NOMO-1 treated with DMSO at 0.1 percent for 48 hours (cell line): ENCODE results near the gene XRCC6.
A peak's percentile ranks its signal among the peaks of the same experiment; 100 is the strongest.
"Not testable (repeated sequence)": the region's sequence is repeated elsewhere in the genome, so short reads cannot be mapped to it uniquely, and the experiment has no call there.

Experiments
- DNase-seq: peaks from one replicate; lab custom pipeline; 2025; ENCODE audit not compliant: unreplicated experiment; lab: John Stamatoyannopoulos, UW

Gene XRCC6

DNA sequence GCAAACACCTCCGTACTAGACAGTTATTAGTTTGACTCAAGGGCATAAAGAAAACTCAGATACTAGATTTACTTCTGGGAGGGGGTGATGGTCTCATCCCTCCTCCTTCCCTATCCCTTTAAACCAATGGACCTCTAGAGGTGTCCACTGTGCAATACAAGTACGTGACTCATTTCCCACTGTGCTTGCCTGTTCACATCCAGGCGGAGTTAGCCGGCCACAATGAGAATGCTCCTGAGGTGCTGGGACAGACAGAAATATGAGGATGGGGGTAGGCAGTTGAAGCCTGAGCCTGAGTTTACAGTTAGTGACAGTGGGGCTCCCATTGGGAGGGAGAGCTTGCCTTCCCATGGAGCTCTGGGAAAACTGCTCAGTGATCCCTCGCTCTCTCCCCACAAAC, 23.0 kb upstream of the XRCC6 start:
- DNase-seq = no peak

DNA sequence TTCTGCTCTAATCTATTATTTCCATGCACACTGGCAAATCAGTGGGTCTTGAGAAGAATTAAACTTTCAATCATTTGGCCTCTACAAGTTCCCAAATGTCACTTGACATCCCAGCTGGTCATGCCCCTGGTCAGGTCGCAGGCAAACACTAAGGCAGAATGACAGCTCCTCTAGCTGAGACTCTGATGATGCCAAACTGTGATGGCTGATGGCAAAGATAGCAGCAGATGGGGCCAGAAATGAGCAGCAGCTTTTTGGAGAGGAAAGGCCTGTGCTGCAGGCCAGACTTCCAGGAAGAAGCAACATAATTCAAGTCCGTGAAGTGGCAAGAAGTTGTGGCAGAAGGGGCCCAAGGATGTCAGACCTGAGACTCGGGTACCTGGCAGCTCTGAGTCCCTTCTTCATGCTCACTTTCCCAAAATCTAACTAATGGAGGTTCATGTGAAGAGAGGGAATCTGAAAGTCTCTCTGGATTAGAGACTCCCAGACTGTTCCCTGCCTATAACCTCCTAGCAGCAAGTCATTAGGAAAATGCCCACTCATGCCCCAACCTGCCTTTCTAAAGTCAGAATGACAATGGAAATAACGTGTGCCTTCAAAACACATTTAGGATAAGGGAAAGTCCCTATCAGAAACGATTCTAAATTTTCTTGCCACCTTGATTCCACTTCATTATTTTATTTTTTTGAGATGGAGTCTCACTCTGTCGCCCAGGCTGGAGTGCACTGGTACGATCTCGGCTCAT, 22.0 kb upstream of the XRCC6 start:
- DNase-seq = no peak

DNA sequence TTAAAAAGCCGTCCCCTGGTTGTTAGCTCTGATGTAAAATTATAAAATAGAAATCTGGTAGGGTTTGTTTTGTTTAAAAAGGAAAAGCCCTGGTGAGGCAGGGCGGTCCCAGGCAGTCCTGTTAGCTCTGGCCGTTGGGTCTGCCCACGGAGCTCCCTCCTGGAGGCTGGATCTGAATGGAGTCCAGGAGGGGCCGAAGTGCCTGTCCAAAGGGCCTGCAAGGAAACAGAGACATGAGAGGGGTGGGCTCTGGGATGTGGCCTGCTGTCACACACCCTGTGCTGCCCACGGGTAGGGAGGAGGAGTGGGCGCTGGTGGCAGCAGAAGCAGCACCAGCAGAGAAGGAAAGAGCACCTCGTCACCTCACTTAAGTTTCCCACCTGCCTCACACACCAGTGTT, 20.1 kb upstream of the XRCC6 start:
- no peak for DNase-seq

DNA sequence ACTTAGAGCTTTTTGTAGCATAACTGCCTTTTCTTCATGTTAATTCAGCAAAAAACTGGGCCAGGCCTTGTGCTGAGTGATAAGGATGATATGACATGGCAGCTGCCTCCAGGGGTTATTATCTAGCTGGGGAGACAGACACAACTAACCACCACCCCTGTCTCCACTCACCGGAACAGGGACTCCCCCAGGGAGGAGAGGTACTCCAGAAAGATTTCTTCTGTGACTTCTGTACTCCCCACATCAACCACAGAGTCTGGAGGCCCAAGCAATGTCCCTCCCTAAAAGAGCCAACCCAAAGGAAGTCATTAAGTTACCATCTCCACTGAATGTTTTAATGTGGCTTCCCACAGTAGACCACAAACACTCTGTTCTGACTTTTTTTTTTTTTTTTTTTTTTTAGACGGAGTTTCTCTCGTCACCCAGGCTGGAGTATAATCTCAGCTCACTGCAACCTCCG, 17.2 kb upstream of the XRCC6 start:
- peak; percentile 60 for DNase-seq

DNA sequence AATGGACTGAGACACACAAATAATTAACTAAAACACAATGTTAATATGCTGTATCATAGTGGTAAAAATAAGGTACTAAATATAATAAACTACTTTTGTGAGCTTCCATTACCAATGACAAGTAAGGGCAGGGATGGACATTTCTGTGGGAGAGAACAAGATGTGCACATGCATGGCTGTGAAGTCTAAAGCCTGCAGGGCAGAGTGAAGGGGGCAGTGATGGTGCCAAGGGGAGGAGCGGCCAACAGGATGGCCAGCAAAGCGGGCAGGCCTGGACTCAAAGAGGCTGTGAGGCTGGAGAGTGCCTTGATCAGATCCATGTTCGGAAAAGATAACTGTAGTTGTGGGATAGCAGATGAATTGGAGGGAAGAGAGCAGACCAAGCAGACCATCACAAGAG, 12.7 kb upstream of the XRCC6 start:
- DNase-seq = no peak

DNA sequence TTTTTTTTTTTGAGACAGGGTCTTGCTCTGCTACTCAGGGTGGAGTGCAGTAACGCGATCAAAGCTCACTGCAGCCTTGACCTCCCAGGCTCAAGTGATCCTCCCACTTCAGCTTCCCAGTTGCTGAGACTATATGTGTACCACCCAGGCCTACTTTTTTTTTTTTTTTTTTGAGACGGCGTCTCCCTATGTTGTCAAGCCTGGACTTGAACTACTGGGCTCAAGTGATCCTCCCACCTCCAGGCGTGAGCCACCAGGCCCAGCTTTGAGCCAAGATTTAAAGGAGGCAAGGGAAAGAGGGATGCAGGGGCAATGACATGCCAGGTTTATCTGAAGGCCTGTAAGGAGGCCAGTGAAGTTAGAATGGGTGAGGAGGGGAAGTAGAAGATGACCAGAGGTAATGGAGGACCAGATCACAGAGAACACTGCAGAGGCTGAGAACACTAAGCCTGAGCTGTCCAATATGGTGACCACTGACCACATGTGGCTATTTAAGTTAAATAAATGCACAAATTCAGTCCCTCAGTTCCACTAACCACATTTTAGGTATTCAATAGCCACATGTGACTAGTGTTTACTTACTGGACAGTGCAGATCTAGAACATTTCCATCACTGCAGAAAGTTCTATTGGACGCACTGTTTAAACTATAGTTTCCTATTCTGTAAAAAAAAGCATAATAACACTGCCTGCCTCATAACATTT, 8.3 kb upstream of the XRCC6 start:
- DNase-seq = no peak

DNA sequence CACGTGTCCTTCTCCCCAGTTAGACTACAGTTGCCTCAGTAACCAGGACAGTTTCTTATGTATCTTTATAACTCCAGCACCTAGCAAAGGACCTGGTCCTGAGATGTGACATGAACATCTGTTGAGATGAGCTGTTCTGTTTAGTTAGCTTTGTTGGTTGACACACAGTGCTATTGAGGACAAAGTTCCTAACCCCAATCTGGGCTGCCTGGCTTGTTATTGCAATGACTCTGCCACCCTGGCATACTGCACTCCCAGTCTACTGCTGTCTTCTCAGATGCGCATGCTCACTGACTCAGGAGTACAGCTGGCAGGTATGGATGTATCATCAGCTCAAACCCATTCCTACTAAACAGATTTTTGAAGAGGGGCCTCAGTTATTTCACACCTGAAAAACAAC, 7.6 kb upstream of the XRCC6 start:
- DNase-seq = no peak

DNA sequence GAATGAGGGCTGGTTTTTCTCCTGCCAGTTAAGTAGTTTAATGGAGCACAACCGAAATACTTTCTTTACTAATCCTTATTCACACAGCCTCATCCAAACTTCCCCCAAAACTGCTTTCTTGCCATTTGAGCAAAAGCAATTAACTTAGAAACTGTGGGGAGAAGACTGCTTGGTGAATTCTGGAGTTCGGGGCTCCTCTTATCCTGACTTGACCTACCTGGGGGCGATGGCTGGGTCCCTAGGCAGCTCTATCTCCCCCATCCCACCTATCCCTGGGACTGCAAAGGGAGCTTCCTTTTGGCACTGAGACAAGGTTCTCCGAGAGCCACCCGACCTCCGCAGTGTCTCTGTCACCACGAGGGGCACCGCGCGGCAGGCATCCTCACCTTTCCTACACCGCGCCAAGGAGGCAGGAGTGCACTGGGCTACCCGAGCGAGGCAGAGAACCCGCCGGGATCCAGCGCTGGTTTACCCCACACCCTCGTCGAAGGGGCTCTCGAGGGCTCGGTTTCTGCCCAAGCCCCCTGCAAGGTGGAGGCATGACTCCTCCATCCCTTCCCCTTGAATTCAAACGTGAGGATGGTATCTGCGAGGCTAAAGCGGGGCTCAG, 1.0 kb upstream of the XRCC6 start:
- peak; percentile 44 for DNase-seq

DNA sequence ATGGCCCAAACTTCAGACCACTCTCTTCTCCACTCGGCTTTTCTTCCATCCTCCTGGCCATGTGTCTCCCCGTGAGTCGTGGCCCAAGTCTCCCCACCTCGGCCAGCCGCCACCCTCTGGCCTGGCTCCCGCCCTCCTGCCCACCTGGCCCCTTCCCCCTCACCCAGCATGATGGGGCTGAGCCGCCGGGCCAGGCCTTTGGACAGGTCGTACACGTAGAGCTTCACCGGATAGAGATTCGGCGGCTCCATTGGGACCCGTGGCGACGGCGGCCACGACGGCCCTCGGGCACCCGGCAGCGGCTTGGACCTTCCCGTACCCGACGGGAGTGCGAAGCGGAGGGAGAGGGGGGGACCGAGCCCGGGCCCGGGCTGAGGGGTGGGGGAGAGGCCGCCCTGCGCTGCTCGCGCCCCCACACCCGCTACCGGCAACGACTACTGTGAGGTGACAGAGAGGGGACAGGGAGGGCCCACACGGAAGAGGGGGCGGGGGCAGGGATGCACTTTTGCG, 451 bp upstream of the XRCC6 start, which contains the start of gene DESI1:
Gene DESI1, minus strand, starts transcription at position 455 of the 510 bp plus-strand sequence. Its CDS starts 204 bp downstream, at position 251.
- DNase-seq = peak; percentile 23

DNA sequence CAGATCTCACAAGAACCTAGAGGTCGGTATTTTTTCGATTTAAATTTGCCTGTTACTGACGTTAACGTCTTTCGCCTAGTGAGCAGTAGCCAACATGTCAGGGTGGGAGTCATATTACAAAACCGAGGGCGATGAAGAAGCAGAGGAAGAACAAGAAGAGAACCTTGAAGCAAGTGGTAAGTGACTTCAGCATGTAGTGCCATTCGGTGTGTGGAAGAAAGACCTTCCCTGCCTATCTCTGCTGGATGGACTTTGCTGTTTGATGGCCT, 750 bp downstream of the XRCC6 start:
- DNase-seq = no peak

DNA sequence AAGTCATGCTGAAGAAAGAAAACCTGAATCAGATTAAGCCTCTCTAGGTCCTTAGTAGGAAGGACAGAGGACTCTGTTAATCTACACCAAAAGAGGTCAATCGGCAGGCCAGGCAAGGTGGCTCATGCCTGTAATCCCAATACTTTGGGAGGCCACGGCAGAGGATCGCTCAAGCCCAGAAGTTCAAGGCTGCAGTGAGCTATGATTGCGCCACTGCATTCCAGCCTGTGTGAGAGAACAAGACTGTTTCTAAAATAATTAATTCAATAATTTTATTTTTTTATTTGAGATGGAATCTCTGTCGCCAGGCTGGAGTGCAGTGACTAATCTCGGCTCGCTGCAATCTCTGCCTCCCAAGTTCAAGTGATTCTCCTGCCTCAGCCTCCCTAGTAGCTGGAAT, 4.5 kb downstream of the XRCC6 start:
- no peak for DNase-seq

DNA sequence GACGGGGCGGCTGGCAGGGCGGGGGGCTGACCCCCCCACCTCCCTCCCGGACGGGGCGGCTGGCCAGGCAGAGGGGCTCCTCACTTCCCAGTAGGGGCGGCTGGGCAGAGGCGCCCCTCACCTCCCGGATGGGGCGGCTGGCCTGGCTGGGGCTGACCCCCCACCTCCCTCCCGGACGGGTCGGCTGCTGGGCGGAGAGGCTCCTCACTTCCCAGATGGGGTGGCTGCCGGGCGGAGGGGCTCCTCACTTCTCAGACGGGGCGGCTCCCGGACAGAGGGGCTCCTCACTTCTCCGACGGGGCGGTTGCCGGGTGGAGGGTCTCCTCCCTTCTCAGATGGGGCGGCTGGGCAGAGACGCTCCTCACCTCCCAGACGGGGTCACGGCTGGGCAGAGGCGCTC, 10.0 kb downstream of the XRCC6 start:
- not testable (repeated sequence) for DNase-seq

DNA sequence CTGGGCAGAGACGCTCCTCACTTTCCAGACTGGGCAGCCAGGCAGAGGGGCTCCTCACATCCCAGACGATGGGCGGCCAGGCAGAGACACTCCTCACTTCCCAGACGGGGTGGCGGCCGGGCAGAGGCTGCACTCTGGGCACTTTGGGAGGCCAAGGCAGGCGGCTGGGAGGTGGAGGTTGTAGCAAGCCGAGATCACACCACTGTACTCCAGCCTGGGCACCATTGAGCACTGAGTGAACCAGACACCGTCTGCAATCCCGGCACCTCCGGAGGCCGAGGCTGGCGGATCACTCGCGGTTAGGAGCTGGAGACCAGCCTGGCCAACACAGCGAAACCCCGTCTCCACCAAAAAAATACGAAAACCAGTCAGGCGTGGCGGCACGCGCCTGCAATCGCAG, 10.5 kb downstream of the XRCC6 start:
- not testable (repeated sequence) for DNase-seq

DNA sequence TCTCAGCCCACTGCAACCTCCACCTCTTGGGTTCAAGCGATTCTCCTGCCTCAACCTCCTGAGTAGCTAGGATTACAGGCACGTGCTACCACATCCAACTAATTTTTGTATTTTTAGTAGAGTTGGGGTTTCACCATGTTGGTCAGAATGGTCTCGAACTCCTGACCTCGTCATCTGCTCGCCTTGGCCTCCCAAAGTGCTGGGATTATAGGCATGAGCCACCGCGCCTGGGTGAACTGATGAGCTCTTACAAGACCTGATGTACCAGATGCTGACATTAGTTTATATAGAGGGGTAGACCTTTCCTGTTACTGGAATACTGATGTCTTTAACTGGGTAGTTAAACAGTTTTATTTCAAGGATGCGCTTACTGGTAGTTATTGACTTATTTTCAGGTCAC, 13.5 kb downstream of the XRCC6 start:
- DNase-seq = not testable (repeated sequence)

DNA sequence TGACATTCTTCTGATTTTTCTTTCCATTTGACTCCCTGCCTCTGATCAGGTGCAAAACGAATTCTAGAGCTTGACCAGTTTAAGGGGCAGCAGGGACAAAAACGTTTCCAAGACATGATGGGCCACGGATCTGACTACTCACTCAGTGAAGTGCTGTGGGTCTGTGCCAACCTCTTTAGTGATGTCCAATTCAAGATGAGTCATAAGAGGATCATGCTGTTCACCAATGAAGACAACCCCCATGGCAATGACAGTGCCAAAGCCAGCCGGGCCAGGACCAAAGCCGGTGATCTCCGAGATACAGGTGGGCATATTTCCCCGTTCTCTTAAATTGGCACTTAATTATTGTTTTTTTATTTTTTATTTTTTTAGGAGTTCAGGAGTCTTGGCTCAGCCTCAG, 15.4 kb downstream of the XRCC6 start:
- DNase-seq = no peak

DNA sequence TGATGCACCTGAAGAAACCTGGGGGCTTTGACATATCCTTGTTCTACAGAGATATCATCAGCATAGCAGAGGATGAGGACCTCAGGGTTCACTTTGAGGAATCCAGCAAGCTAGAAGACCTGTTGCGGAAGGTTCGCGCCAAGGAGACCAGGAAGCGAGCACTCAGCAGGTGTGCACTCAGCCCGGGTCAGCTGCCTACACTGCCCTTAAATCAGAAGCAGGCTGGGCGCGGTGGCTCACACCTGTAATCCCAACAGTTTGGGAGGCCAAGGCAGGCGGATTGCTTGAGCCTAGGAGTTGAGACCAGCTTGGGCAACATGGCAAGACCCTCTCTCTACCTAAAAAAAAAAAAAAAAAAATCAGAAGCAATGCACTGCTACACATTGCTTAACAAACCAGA, 16.5 kb downstream of the XRCC6 start:
- not testable (repeated sequence) for DNase-seq

DNA sequence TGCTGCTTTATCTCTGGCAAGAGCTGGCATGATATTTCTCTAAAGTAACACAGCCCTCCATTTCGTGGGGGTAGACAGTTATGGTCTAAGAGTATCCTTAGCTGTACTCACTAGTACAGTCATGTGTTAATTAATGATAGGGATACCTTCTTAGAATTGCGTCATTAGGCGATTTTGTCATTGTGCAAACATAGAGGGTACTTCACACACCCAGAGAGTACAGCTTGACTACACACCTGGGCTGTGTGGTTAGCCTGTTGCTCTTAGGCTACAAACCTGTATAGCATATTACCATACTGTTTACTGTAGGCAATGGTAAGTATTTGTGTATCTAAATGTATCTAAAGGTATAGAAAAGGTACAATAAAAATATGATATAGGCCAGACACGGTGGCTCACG, 17.0 kb downstream of the XRCC6 start:
- DNase-seq = no peak

DNA sequence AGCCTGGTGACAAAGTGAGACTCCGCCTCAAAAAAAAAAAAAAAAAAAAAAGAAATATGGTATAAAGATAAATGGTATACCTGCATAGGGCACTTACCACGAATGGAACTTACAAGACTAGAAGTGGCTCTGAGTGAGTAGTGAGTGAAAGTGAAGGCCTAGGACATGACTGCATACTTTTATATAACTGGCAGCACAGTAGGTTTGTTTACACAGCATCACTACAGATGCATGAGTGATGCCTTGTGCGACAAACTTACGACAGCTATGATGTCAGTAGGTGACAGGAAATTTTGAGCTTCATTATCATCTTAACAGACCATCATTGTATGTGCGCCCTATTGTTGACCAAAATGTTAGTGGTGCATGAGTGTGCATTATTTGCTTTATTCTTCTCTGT, 17.7 kb downstream of the XRCC6 start:
- no peak for DNase-seq

DNA sequence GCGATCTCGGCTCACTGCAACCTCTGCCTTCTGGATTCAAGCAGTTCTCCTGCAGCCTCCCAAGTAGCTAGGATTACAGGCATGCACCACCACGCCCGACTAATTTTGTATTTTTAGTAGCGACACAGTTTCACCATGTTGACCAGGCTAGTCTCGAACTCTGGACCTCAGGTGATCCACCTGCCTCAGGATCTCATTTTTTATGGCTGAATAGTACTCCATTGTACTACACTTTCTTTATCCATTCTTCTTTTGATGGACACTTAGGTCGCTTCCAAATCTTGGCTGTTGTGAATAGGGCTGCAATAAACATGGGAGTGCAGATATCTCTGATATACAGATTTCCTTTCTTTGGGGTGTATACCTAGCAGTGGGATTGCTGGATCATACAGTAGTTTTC, 20.8 kb downstream of the XRCC6 start:
- DNase-seq = no peak

DNA sequence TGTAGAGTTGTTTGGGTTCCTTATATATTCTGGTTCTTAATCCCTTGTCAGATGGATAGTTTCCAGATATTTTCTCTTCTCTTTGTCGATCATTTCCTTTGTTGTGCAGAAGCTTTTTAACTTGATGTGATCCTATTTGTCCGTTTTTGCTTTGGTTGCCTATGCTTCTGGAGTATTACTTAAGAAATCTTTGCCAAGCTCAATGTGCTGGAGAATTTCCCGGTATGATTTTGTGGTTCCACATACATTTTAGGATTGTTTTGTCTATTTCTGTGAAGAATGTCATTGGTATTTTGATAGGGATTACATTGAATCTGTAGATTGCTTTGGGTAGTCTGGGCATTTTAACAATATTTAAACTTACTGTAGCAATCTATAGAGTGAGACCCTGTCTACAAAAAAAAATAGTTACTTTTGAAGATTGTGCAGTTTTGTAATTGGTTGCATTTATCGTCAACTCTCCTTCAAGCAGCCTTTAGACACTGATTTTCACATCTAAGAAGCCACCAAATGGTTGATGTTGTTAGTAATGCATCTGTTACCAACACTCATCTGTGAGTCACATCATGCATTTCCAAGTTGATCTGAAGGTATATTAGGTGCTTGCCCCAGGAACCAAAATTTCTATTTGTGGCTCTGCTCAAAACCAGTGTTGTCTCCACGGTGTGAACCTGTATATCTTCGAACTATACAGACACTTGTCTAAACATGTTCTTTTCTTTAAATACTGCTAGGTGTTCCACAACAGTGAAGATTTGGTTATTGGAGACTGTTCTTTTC, 21.4 kb downstream of the XRCC6 start:
- no peak for DNase-seq

DNA sequence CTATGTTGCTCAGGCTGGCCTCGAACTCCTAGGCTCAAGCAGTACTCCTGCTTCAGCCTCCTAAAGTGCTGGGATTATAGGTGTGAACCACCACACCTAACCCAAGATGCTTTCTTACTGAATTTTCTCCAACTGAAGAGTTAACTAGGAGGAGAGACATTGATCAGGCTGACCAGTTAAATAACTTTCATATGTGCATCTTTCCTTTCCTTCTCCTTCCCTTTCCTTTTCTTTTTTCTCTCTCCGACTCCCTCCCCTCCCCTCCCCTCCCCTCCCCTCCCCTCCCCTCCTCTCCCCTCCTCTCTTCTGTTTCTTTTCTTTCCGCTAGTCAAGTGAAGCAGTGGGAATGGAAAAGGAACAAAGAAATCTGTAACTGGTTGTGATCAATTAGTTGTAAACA, 26.7 kb downstream of the XRCC6 start:
- no peak for DNase-seq
